ENCODE data around the gene CENPP.
"Not testable (repeated sequence)": the region's sequence is repeated elsewhere in the genome, so short reads cannot be mapped to it uniquely, and the experiment has no call there.

Gene CENPP

GRCh38 chr9:92617195-92617813 lies 291.6 kb downstream of the CENPP start:
- Histone ChIP-seq H3K27me3 (no peaks in the 10 kb centered on the region), H3K27ac (peak overlapping the region; percentile 68 to 80), H3K4me3 (no peak overlapping the region), H3K36me3 (peaks cover 0 to 57% (median 15%) of the 10 kb centered on the region in 3 donors), H3K9me3 (no peaks in the 10 kb centered on the region), H3K4me1 (peaks cover 0 to 72% (median 43%) of the 10 kb centered on the region in 4 donors)
- intact Hi-C loops (cut with DNase I; ENCODE audit: low total_unique reads) = loop anchor here (5.0 kb wide), 1 partner anchor 155 kb away; no protein-coding TSS in a partner anchor
- no peak for DNase-seq
- TF ChIP-seq CTCF (IDR thresholded peaks at IDR 0.05) = no peak

DNA sequence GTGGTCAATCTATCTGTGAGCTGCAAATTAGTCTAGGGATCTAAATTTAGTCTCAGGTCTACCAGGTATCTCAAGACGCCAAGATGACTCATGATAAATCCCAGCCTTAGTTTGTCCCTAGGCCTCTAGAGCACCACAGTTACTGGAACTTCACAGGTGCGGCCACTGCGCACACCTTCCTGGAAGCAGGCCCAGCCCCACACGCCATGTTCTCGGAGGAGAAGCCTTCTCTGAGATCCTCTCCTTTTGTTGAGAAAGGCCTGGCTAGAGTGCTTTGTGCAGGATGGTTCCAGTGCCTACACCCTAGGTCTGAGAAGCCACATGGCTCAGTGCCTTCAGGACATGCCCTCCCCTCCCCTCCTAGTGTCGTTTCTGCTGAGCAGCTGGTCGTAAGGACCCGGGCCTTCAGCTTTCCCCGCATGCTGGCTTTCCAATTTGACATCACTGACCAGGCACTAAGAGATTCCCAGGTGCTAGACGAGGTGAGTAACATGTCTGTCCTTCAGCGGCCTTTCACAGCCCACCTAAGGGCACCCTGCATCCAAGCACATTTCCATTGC lies 292.3 kb downstream of the CENPP start:
- DNase-seq = no peak
- Histone ChIP-seq H3K4me1 (peaks cover 0 to 72% (median 43%) of the 10 kb centered on the region in 4 donors), H3K27me3 (no peaks in the 10 kb centered on the region), H3K4me3 (no peak overlapping the region), H3K27ac (peak overlapping the region; percentile 68 to 80), H3K36me3 (peaks cover 0 to 50% (median 7%) of the 10 kb centered on the region in 3 donors), H3K9me3 (no peaks in the 10 kb centered on the region)
- intact Hi-C loops (cut with DNase I; ENCODE audit: low total_unique reads) = loop anchor here (5.0 kb wide), 1 partner anchor 156 kb away; no protein-coding TSS in a partner anchor
- TF ChIP-seq CTCF (IDR thresholded peaks at IDR 0.05) = no peak

DNA sequence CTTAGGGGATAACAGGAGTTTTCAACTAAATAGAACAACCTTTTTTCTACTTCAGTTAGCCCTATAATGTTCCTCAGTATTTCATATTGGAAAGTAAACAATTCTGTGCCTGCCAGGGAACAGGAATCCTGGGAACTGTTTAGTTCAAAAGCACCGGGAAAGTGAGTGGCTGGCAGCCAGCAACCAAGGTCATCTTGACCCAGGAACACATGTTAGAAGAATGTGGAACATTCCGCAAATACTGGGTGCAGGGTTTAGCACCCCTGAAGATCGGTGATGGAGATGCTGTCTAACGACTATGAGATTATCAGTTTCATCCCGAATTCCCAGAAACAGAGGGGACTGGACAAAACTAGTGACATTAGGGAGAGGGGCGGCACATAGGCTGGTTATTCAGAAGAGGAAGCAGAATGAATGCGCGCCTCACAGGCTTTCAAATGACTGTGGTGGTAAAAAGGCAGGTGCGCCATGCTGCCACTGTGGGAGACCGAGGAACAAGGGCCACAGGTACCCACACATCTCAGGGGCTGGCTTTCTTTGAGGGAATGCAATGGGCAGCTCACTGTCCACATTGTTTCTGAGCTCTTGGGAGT lies 293.0 kb downstream of the CENPP start:
- peaks cover 0 to 43% (median 3%) of the 10 kb centered on the region in 3 donors for H3K36me3 ChIP-seq
- no peak for DNase-seq
- H3K27me3 ChIP-seq = no peaks in the 10 kb centered on the region
- H3K4me1 ChIP-seq = peaks cover 0 to 72% (median 43%) of the 10 kb centered on the region in 4 donors
- no peak for TF ChIP-seq CTCF (IDR thresholded peaks at IDR 0.05)
- peak overlapping the region; percentile 68 to 80 for H3K27ac ChIP-seq
- H3K4me3 ChIP-seq = no peak overlapping the region
- H3K9me3 ChIP-seq = no peaks in the 10 kb centered on the region
- intact Hi-C loops (cut with DNase I; ENCODE audit: low total_unique reads) = loop anchor here (5.0 kb wide), 1 partner anchor 156 kb away; no protein-coding TSS in a partner anchor

DNA sequence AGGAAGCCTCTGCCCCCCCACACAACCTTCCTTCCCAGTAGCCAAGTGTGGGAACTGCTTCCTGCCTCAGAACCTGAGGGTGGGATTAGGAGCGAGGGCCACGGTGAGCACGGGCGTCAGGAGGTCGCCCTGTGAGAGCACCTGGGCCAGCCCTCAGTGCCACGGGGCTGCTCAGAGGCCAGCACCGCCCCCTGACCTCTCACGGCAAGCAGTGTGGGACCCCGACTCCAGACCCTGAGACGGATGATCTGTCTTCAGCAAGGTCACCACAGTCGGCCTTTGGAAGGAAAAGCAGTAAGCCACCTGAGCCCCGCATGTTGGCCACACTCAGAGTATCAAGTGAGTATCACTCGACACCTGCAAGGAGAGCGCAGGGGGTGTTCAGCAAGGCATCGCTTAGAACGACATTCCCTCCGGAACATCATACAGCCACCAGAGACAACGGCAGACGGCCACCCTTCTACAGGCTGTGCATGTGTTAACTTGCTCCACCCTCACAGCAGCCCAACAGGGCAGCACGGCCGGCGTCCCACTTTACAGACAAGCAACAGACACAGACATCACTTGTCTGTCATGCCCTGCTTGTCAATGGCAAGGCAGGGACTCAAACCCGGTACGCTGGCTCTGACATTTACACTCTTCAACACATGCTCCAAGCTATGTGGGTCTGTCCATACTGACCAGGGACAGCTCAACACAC lies 294.0 kb downstream of the CENPP start:
- DNase-seq = no peak
- H3K36me3 ChIP-seq = peaks cover 0 to 44% (median 3%) of the 10 kb centered on the region in 3 donors
- no peak for TF ChIP-seq CTCF (IDR thresholded peaks at IDR 0.05)
- intact Hi-C loops (cut with DNase I; ENCODE audit: low total_unique reads) = loop anchor here (5.0 kb wide), 1 partner anchor 157 kb away; no protein-coding TSS in a partner anchor
- H3K4me1 ChIP-seq = peaks cover 0 to 63% (median 41%) of the 10 kb centered on the region in 4 donors
- no peaks in the 10 kb centered on the region for H3K9me3 ChIP-seq
- H3K27me3 ChIP-seq = no peaks in the 10 kb centered on the region
- H3K4me3 ChIP-seq = no peak overlapping the region
- peak overlapping the region; percentile 68 to 80 for H3K27ac ChIP-seq

- Histone ChIP-seq H3K36me3 (peaks cover 0 to 36% (median 3%) of the 10 kb centered on the region in 3 donors), H3K4me3 (no peak overlapping the region), H3K27me3 (no peaks in the 10 kb centered on the region), H3K4me1 (peaks cover 0 to 52% (median 32%) of the 10 kb centered on the region in 4 donors), H3K9me3 (no peaks in the 10 kb centered on the region), H3K27ac (peak overlapping the region; percentile 68 to 80)
- TF ChIP-seq CTCF (IDR thresholded peaks at IDR 0.05) = no peak
- intact Hi-C loops (cut with DNase I; ENCODE audit: low total_unique reads) = no loop called here
- no peak for DNase-seq
Observed at GRCh38 chr9:92620845-92621244, 295.1 kb downstream of the CENPP start.

DNA sequence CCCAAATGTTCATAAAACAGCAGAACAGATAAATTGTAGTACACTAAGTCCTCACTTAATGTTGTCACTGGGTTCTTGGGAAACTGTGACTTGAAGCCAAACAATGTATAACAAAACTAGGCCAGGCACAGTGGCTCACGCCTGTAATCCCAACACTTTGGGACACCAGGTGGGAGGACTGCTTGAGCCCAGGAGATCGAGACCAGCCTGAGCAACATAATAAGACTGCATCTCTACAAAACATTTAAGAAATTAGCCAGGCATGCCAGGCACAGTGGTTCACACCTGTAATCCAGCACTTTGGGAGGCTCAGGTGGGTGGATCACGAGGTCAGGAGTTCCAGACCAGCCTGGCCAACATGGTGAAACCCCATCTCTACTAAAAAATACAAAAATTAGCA lies 298.2 kb downstream of the CENPP start:
- Histone ChIP-seq H3K36me3 (peaks cover 4 to 20% (median 8%) of the 10 kb centered on the region in 3 donors), H3K4me1 (peaks cover 0 to 21% (median 9%) of the 10 kb centered on the region in 4 donors)
- not testable (repeated sequence) for H3K27ac ChIP-seq, DNase-seq, H3K27me3 ChIP-seq, H3K4me3 ChIP-seq, H3K9me3 ChIP-seq
- intact Hi-C loops (cut with DNase I; ENCODE audit: low total_unique reads) = loop anchor here (2.0 kb wide), 1 partner anchor 291 kb away; no protein-coding TSS in a partner anchor
